Measurements from ENCODE around the gene NDST4.

The NDST4 gene

GRCh38 chr4:115110191-115111181 lies 2.9 kb downstream of the NDST4 start:
- no peak for DNase-seq (ENCODE audit: low spot score)
- TF ChIP-seq CTCF (IDR thresholded peaks at IDR 0.05; ENCODE audit: extremely low read depth, missing control alignments) = no peak

- no peak for TF ChIP-seq CTCF (IDR thresholded peaks at IDR 0.05; ENCODE audit: extremely low read depth, missing control alignments)
Observed at GRCh38 chr4:115108850-115109249, 4.6 kb downstream of the NDST4 start.

GRCh38 chr4:115107411-115107810 lies 6.0 kb downstream of the NDST4 start:
- DNase-seq (ENCODE audit: low spot score) = no peak

More at GRCh38 chr4:115108850-115109249, 4.6 kb downstream of the NDST4 start:
- DNase-seq (ENCODE audit: low spot score) = no peak

GRCh38 chr4:115101675-115102074 lies 11.7 kb downstream of the NDST4 start:
- no peak for TF ChIP-seq CTCF (IDR thresholded peaks at IDR 0.05; ENCODE audit: extremely low read depth, missing control alignments)
- no peak for DNase-seq (ENCODE audit: low spot score)

More at GRCh38 chr4:115107411-115107810, 6.0 kb downstream of the NDST4 start:
- no peak for TF ChIP-seq CTCF (IDR thresholded peaks at IDR 0.05; ENCODE audit: extremely low read depth, missing control alignments)

- peak; percentile 8 for DNase-seq (ENCODE audit: low spot score)
- peak; percentile 33 for TF ChIP-seq CTCF (IDR thresholded peaks at IDR 0.05; ENCODE audit: extremely low read depth, missing control alignments)
Observed at GRCh38 chr4:115090483-115091075, 22.8 kb downstream of the NDST4 start.

- no peak for TF ChIP-seq CTCF (IDR thresholded peaks at IDR 0.05; ENCODE audit: extremely low read depth, missing control alignments)
- DNase-seq (ENCODE audit: low spot score) = no peak
Observed at GRCh38 chr4:115082633-115083032, 30.8 kb downstream of the NDST4 start.

- DNase-seq (ENCODE audit: low spot score) = no peak
- no peak for TF ChIP-seq CTCF (IDR thresholded peaks at IDR 0.05; ENCODE audit: extremely low read depth, missing control alignments)
Observed at GRCh38 chr4:115076691-115077090, 36.7 kb downstream of the NDST4 start.
